ENCODE measurements around the gene KIAA0825. TPM values are rescaled to one million over a fixed set of nuclear protein-coding genes. Genes with fewer than 3 reads are reported as not detected.

Gene KIAA0825
- polyA plus RNA-seq, 3 donors: 0.56 to 1.3 (median 0.89) TPM

DNA sequence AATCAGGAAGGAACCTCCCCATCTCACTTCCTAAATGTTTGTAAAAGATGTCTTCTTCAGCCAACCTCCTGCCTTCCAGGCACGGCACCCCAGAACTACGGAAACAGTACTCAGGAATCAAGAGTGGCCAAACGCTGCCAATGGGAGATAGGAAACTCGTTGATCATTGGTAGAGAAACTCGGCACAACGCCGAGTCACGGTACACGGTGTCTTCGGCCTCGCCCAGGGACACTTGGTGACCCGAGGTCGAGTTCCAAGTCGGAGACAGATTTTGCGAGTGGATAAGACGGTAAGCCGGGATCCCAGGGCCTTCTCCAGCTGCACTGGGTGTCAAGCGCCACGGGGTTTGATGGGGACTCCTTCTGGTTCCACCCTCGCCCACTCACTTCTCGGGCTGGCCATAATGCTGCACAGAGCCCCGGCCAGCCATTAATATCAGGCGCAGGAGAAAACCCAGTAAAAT, 343 bp downstream of the KIAA0825 start:
- peaks cover 0 to 4% of the 10 kb centered on the region in 2 donors for H3K36me3 Mint-ChIP-seq
- H4K20me1 ChIP-seq (ENCODE audit: insufficient read depth, low read length): no peaks in the 10 kb centered on the region
- no peaks in the 10 kb centered on the region for H3K9me3 ChIP-seq (replicated peaks in 1 of 2; ENCODE audit: control insufficient read depth in 1 of 2, insufficient read depth in 1 of 2, low read length in 2 of 2)
- intact Hi-C loops (cut with micrococcal nuclease): no loop called here
- peak overlapping the region; percentile 71 to 91 (median 91) for H3K4me3 ChIP-seq (replicated peaks in 1 of 3; ENCODE audit: low read depth in 2 of 3, low read length in 3 of 3)
- H3K4me1 Mint-ChIP-seq: peaks cover 20% of the 10 kb centered on the region
- peaks cover 54% of the 10 kb centered on the region for H3K79me2 ChIP-seq (ENCODE audit: insufficient read depth, low read length)
- no peaks in the 10 kb centered on the region for H3K27me3 ChIP-seq (ENCODE audit: control insufficient read depth in 2 of 2, insufficient read depth in 2 of 2, low read length in 2 of 2)
- 0% methylated on average over 18 of the region's 23 CpGs for WGBS (ENCODE audit: insufficient coverage)
- H3K4me1 ChIP-seq (ENCODE audit: control insufficient read depth in 1 of 2, insufficient read depth in 2 of 2, low read length in 2 of 2): peaks cover 17 to 21% of the 10 kb centered on the region in 2 donors
- peak overlapping the region; percentile 90 for H3K4me2 ChIP-seq (replicated peaks; ENCODE audit: extremely low read depth, low read length, poor library complexity, severe bottlenecking)
- H3K4me3 Mint-ChIP-seq: peak overlapping the region; percentile 97 to 99
- no peaks in the 10 kb centered on the region for H3K27me3 Mint-ChIP-seq (ENCODE audit: low read depth in 3 of 3)
- H3K9ac ChIP-seq (ENCODE audit: insufficient read depth, low read length, poor library complexity, severe bottlenecking): peak overlapping the region; percentile 59
- H3K27ac ChIP-seq (ENCODE audit: low read depth in 1 of 2, low read length in 2 of 2): peak overlapping the region; percentile 77 to 83
- no peaks in the 10 kb centered on the region for H3K36me3 ChIP-seq (replicated peaks in 1 of 2; ENCODE audit: control insufficient read depth in 1 of 2, insufficient read depth in 2 of 2, low read length in 2 of 2)
- DNase-seq: peak; percentile 32 to 57 (median 38)
- peak overlapping the region; percentile 85 to 96 (median 91) for H3K27ac Mint-ChIP-seq
- no peaks in the 10 kb centered on the region for H3K9me3 Mint-ChIP-seq
- peak overlapping the region; percentile 97 for H2AFZ ChIP-seq (ENCODE audit: insufficient read depth, low read depth, low read length, poor library complexity, severe bottlenecking)
- TF ChIP-seq, protein P1, sequence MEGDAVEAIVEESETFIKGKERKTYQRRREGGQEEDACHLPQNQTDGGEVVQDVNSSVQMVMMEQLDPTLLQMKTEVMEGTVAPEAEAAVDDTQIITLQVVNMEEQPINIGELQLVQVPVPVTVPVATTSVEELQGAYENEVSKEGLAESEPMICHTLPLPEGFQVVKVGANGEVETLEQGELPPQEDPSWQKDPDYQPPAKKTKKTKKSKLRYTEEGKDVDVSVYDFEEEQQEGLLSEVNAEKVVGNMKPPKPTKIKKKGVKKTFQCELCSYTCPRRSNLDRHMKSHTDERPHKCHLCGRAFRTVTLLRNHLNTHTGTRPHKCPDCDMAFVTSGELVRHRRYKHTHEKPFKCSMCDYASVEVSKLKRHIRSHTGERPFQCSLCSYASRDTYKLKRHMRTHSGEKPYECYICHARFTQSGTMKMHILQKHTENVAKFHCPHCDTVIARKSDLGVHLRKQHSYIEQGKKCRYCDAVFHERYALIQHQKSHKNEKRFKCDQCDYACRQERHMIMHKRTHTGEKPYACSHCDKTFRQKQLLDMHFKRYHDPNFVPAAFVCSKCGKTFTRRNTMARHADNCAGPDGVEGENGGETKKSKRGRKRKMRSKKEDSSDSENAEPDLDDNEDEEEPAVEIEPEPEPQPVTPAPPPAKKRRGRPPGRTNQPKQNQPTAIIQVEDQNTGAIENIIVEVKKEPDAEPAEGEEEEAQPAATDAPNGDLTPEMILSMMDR (IDR thresholded peaks at IDR 0.05): no peak

DNA sequence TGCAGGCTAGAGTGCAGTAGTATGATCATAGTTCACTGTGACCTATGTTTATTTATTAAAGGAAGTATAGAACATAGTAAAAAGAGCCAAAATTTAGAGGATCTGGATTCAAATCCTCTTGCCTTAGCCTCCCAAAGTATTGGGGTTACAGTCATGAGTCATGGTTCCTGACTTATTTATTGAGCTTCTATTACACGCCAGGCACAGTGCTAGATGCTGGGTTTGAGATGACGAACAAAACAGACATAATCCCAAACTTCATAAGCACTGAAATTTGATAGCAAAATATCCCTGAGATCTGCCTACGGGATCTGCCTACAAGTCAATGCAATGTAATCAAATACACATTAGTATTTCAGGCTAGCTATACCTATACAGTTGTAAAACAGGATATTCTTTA, 2.5 kb downstream of the KIAA0825 start:
- Histone ChIP-seq H3K4me1 (ENCODE audit: control insufficient read depth in 1 of 2, insufficient read depth in 2 of 2, low read length in 2 of 2) (peaks cover 17 to 21% of the 10 kb centered on the region in 2 donors), H3K36me3 (replicated peaks in 1 of 2; ENCODE audit: control insufficient read depth in 1 of 2, insufficient read depth in 2 of 2, low read length in 2 of 2) (no peaks in the 10 kb centered on the region), H3K4me3 (replicated peaks in 1 of 3; ENCODE audit: low read depth in 2 of 3, low read length in 3 of 3) (no peak overlapping the region), H3K9me3 (replicated peaks in 1 of 2; ENCODE audit: control insufficient read depth in 1 of 2, insufficient read depth in 1 of 2, low read length in 2 of 2) (no peaks in the 10 kb centered on the region), H3K9ac (ENCODE audit: insufficient read depth, low read length, poor library complexity, severe bottlenecking) (no peak overlapping the region), H3K27ac (ENCODE audit: low read depth in 1 of 2, low read length in 2 of 2) (no peak overlapping the region), H3K4me2 (replicated peaks; ENCODE audit: extremely low read depth, low read length, poor library complexity, severe bottlenecking) (no peak overlapping the region), H3K79me2 (ENCODE audit: insufficient read depth, low read length) (peaks cover 36% of the 10 kb centered on the region), H3K27me3 (ENCODE audit: control insufficient read depth in 2 of 2, insufficient read depth in 2 of 2, low read length in 2 of 2) (no peaks in the 10 kb centered on the region), H2AFZ (ENCODE audit: insufficient read depth, low read depth, low read length, poor library complexity, severe bottlenecking) (no peak overlapping the region), H4K20me1 (ENCODE audit: insufficient read depth, low read length) (no peaks in the 10 kb centered on the region)
- intact Hi-C loops (cut with micrococcal nuclease): no loop called here
- 100% methylated on average over 1 of the region's 3 CpGs for WGBS (ENCODE audit: insufficient coverage)
- H3K36me3 Mint-ChIP-seq: peaks cover 0 to 4% of the 10 kb centered on the region in 2 donors
- H3K9me3 Mint-ChIP-seq: no peaks in the 10 kb centered on the region
- no peak overlapping the region for H3K27ac Mint-ChIP-seq
- TF ChIP-seq, protein P1 (IDR thresholded peaks at IDR 0.05): no peak
- peaks cover 20% of the 10 kb centered on the region for H3K4me1 Mint-ChIP-seq
- H3K27me3 Mint-ChIP-seq (ENCODE audit: low read depth in 3 of 3): no peaks in the 10 kb centered on the region
- DNase-seq: no peak
- no peak overlapping the region for H3K4me3 Mint-ChIP-seq

Measured in CD14-positive monocyte (primary cell).